NB4 (cell line): ENCODE measurements around the gene STAC3.

Experiments
- MAX ChIP-seq: IDR thresholded peaks from 2 replicates; pipeline ENCODE4 v1.6.1; 2011; ENCODE audit warnings: low read depth, low read length
- MYC ChIP-seq: IDR thresholded peaks from 2 replicates; pipeline ENCODE4 v1.6.1; 2011; ENCODE audit warnings: low read depth, low read length
- POLR2A ChIP-seq: IDR thresholded peaks from 2 replicates; pipeline ENCODE4 v1.6.1; 2011; ENCODE audit warnings: mild to moderate bottlenecking; ENCODE audit not compliant: insufficient read length; ENCODE audit errors: extremely low read depth
- TF ChIP-seq, protein P1 (sequence below): IDR thresholded peaks from one replicate; pipeline ENCODE4 v1.5.1; 2012; ENCODE audit warnings: low read depth, low read length

GRCh38 chr12:57229046-57229633 lies 21.8 kb downstream of the STAC3 start:
- TF ChIP-seq, protein P1, sequence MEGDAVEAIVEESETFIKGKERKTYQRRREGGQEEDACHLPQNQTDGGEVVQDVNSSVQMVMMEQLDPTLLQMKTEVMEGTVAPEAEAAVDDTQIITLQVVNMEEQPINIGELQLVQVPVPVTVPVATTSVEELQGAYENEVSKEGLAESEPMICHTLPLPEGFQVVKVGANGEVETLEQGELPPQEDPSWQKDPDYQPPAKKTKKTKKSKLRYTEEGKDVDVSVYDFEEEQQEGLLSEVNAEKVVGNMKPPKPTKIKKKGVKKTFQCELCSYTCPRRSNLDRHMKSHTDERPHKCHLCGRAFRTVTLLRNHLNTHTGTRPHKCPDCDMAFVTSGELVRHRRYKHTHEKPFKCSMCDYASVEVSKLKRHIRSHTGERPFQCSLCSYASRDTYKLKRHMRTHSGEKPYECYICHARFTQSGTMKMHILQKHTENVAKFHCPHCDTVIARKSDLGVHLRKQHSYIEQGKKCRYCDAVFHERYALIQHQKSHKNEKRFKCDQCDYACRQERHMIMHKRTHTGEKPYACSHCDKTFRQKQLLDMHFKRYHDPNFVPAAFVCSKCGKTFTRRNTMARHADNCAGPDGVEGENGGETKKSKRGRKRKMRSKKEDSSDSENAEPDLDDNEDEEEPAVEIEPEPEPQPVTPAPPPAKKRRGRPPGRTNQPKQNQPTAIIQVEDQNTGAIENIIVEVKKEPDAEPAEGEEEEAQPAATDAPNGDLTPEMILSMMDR = no peak
- TF ChIP-seq MAX (peak; percentile 12; the same call in 1 of the 2 replicates), POLR2A (no peak), MYC (0 out of 2 replicates have a peak, but pooled peaks have one; percentile 7)
